GM13976 (cell line): ENCODE data around the gene SOCS3.

Experiments
- DNase-seq: peaks from one replicate; pipeline ENCODE4 v3.0.0; 2012; ENCODE audit warnings: low spot score
- in situ Hi-C: fragments of 300-500 bp; cut with MboI; formaldehyde crosslinking; loops from one replicate; pipeline ENCODE4 v1.12.0; 2022; ENCODE audit warnings: low sequenced_read_pairs, mixed read lengths, inconsistent platforms; ENCODE audit not compliant: unreplicated experiment
- TF ChIP-seq, protein P1 (sequence below): IDR thresholded peaks from 2 replicates; pipeline ENCODE4 v1.5.1; 2012; ENCODE audit warnings: borderline replicate concordance, mild to moderate bottlenecking; ENCODE audit not compliant: insufficient read depth; ENCODE audit errors: extremely low read depth, missing control alignments, control extremely low read depth

Gene SOCS3

DNA sequence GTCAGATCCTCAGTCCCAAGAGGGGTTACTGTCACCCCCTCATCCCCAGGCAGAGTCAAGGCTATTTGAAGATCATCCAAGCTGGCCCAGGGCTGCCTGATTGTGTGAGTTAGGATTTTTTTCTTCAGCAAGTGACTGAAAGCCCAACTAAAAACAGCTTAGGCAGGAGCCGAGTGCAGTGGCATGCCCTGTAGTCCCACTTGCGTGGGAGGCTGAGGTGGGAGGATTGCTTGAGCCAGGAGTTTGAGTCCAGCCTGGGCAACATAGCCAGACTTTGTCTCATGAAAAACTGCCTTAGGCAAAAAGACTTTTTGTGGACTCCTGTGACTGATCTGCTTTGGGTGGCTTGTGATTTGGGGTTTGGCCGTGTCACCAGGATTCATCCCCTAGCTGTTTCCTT lies 38.5 kb upstream of the SOCS3 start:
- in situ Hi-C loops, result no loop called here
- no peak for DNase-seq
- TF ChIP-seq, protein P1, sequence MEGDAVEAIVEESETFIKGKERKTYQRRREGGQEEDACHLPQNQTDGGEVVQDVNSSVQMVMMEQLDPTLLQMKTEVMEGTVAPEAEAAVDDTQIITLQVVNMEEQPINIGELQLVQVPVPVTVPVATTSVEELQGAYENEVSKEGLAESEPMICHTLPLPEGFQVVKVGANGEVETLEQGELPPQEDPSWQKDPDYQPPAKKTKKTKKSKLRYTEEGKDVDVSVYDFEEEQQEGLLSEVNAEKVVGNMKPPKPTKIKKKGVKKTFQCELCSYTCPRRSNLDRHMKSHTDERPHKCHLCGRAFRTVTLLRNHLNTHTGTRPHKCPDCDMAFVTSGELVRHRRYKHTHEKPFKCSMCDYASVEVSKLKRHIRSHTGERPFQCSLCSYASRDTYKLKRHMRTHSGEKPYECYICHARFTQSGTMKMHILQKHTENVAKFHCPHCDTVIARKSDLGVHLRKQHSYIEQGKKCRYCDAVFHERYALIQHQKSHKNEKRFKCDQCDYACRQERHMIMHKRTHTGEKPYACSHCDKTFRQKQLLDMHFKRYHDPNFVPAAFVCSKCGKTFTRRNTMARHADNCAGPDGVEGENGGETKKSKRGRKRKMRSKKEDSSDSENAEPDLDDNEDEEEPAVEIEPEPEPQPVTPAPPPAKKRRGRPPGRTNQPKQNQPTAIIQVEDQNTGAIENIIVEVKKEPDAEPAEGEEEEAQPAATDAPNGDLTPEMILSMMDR, result no peak

DNA sequence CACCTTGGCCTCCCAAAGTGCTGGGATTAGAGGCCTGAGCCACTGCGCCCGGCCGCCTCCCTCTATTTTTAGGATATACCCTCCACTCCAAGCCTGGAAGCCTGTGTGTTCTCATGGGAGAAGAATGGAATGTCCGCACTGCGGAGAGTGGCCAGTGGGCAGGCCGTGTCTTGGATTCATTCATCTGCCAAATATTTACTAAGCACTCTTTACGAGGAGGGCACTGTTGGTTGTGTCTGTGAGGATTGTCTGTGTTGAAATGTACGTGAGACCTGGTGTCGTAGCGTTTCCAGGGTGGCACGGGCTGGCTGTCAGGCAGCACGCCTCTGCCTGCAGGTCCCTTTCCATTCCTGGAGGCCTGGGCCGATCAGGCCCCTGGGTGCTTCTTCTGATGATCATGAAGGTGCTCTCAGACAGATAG lies 37.8 kb upstream of the SOCS3 start:
- no peak for DNase-seq
- in situ Hi-C loops, result no loop called here
- TF ChIP-seq, protein P1, result no peak

DNA sequence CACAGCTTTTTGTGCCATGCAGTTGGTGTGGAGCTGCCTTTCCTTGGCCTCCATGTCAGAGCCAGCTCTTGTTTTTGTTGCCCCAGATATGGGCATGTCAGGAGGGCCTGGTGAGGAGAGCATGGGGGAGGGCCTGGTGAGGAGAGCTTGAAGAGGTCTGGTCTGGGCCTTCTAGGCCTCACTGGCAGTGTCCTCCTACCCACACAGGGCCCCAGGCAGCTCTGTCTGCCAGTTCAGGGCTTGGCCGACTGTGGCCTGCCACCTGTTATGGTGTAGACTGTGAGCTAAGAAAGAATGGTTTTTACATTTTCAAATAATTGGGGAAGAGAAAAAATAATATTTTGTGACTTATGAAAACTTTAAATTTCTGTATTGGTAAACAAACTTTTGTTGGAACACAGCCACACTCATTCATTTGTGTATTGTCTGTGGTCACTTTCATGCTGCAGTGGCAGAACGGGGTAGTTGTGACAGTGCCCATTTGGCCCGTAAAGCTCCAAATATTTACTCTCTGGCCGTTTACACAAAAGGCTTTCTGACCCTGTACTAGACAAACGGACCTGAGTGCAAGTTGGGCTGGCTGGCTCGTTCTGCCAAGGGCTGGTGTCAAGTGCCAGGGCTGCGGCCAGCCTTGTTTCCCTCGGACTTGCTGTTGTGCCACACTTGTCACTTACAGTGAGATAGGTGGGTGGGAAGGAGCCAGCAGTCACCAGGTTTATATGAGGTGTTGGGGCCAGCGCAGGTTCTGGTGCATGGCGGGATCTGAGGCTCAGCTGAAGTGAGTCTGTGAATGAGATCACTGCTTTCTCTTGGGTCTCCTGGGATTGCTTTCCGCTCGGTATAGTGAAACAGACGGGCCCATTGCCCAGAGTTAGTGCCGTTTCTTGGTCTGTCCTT lies 36.8 kb upstream of the SOCS3 start:
- TF ChIP-seq, protein P1, result no peak
- no peak for DNase-seq
- in situ Hi-C loops, result no loop called here

DNA sequence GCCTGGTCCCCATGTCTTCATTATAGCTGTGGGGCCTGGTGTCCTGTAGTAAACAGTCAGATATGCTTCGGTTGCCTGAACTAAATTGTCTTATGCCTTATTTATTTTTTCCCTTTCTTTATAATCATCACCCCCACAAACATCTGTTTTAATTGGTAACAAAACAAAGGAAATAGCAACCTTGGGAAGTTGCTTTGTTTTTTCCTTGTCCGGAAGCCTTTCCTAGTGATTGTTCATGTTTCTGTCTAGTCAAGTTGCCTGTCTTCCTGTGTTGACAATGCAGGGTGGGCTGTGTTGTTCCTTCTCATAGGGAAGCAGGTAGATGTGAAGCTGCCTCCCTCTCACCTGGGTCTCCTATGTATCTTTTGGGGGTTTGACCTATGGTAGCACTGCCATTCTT lies 35.3 kb upstream of the SOCS3 start:
- DNase-seq, result no peak
- in situ Hi-C loops, result no loop called here
- TF ChIP-seq, protein P1, result no peak

DNA sequence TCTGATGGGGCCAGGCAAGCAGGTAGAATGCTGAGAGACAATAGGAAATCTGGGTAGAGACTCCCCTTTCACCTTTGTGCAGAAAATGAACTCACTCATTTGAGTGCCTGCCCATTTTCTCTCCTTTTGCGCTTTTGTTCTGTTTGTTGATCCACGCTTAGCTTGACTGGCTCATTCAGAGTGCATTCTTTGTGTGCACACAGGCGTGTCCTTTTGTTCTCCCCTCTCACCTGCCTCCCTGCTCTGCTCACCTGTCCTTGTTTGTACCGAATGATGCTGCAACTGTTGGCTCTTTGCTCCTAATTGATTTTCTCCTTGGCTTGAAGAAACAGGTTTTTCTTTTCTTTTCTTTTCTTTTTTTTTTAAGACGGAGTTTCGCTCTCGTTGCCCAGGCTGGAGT lies 34.3 kb upstream of the SOCS3 start:
- TF ChIP-seq, protein P1, result no peak
- DNase-seq, result no peak
- in situ Hi-C loops, result no loop called here

DNA sequence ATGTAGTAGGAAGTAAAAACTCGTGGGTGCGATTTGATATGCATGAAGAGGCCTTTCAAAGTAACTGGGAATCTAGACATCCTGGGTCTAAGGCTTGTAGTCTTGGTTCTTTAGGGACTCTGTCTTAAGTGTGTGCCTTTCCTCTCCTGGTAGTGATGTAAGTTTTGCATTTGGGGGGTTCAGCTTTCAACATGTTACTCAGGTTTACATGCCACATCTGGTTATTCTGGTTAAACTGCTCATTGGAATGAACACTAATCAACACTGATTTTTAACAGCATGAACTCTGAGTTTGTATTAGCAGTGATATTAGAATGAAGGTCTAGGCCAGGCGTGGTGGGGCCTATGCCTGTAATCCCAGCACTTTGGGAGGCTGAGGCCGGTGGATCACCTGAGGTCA lies 33.7 kb upstream of the SOCS3 start:
- TF ChIP-seq, protein P1, result no peak
- in situ Hi-C loops, result no loop called here
- DNase-seq, result no peak
